Gastrocnemius medialis (tissue), 4 donors: ENCODE results near the gene ATXN1. TPM values are rescaled to one million over a fixed set of nuclear protein-coding genes. Genes with fewer than 3 reads are reported as not detected.

ENCODE experiments used
- ATAC-seq, 2 donors: fragments of 150-250 bp; one replicate each; pipeline ENCODE4 v1.9.1; 2016
- DNase-seq, 2 donors: peaks; one replicate each; pipeline ENCODE4 v3.0.0-alpha.2; 2019
- H3K27ac ChIP-seq, 4 donors: fragments of 200-600 bp; sonication (generic); 1 replicate in 1 of 4; 2 replicates in 3 of 4; pipeline ENCODE4 v1.5.1; 2016 to 2018; ENCODE audit warnings: mild to moderate bottlenecking in 2 of 4, moderate library complexity in 1 of 4
- H3K27me3 ChIP-seq, 3 donors: fragments of 200-600 bp; sonication (generic) in 2 of 3; 1 replicate in 1 of 3; 2 replicates in 2 of 3; pipeline versions ENCODE4 v1.5.1 to v1.6.0; 2016 to 2019; ENCODE audit warnings: mild to moderate bottlenecking in 1 of 3, moderate library complexity in 1 of 3
- H3K36me3 ChIP-seq, 2 donors: fragments of 200-600 bp; sonication (generic) in 1 of 2; one replicate each; pipeline ENCODE4 v1.5.1; 2017 to 2018
- H3K4me1 ChIP-seq, 2 donors: fragments of 200-600 bp; sonication (generic) in 1 of 2; one replicate each; pipeline ENCODE4 v1.5.1; 2016 to 2017; ENCODE audit warnings: mild to moderate bottlenecking in 2 of 2
- H3K4me3 ChIP-seq, 4 donors: fragments of 200-600 bp; sonication (generic) in 3 of 4; 1 replicate in 1 of 4; 2 replicates in 3 of 4; pipeline ENCODE4 v1.5.1; 2016 to 2019; ENCODE audit warnings: mild to moderate bottlenecking in 2 of 4
- H3K9me3 ChIP-seq, 3 donors: fragments of 200-600 bp; sonication (generic) in 2 of 3; 1 replicate in 1 of 3; 2 replicates in 2 of 3; pipeline ENCODE4 v1.5.1; 2016 to 2019
- CTCF ChIP-seq, 5 experiments: fragments of 450-650 bp in 3 of 5; fragments of 200-600 bp in 2 of 5; sonication (generic) in 2 of 5; IDR thresholded peaks in 4 of 5; conservative IDR thresholded peaks in 1 of 5; 1 replicate in 4 of 5; 2 replicates in 1 of 5; pipeline ENCODE4 v1.5.1; 2016 to 2019; ENCODE audit warnings: antibody characterized with exemption in 5 of 5, mild to moderate bottlenecking in 3 of 5, moderate library complexity in 3 of 5
- POLR2A ChIP-seq, 2 donors: fragments of 450-650 bp; IDR thresholded peaks; one replicate each; pipeline ENCODE4 v1.6.1; 2017; ENCODE audit warnings: antibody characterized with exemption in 2 of 2, mild to moderate bottlenecking in 2 of 2, moderate library complexity in 2 of 2
- in situ Hi-C, 4 donors: fragments of 200-750 bp; cut with MboI; loops; one replicate each; pipeline versions ENCODE4 v1.15.0 to v1.8.0; 2017; ENCODE audit warnings: low sequenced_read_pairs in 4 of 4
- intact Hi-C: fragments of 100-400 bp; cut with DNase I; formaldehyde crosslinking; loops from one replicate; pipeline ENCODE4 v1.15.1; 2023; ENCODE audit warnings: low total_unique reads
- total RNA-seq, 4 donors: library from RNA; depleted of rRNA; stranded (reverse); fragments of >200 nt; gene quantifications; one replicate each; pipeline versions ENCODE4 v1.1.0 to v1.2.3, GENCODE V29; 2016

The ATXN1 gene
- total RNA-seq, 4 donors from 2014 or later: 21.8 to 42.9 (median 33.1) TPM

DNA sequence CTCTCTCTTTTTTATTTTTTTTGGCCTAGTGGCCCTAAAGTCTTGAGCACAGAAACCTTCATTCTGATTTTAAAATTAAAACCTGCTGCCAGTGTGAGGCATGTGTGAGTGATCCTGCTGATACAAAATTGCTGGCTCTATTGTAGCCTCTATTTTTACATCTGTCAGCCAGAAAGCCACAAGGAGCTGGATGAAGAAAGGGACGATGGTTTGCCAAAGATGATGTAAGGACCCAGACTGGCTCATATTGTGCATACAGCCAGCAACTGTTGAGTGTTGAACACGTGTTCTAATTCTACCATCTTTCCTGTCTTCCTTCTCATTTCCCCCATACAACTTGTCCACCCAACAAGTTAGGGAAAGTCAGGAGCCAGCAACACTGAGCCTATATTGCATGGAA is 40.8 kb upstream of the ATXN1 start:
- H3K9me3 ChIP-seq: no peaks in the 10 kb centered on the region
- ATAC-seq (peak; percentile 94 to 97), DNase-seq (peak; percentile 55 to 70)
- H3K36me3 ChIP-seq: no peaks in the 10 kb centered on the region
- peak overlapping the region; percentile 69 to 79 (median 70) for H3K27ac ChIP-seq
- H3K4me1 ChIP-seq: peaks cover 22 to 25% of the 10 kb centered on the region in 2 donors
- intact Hi-C loops (loop anchor here (5.0 to 10.0 kb wide), 2 partner anchors 45 to 163 kb away; no protein-coding TSS in a partner anchor), in situ Hi-C loops (loop anchor here in 1 of 4 donors (25.0 kb wide), 1 partner anchor 160 kb away; no protein-coding TSS in a partner anchor)
- TF ChIP-seq CTCF (IDR thresholded peaks at IDR 0.05 in 4 of 5, conservative IDR thresholded peaks at IDR 0.05 in 1 of 5) (no peak), POLR2A (IDR thresholded peaks at IDR 0.05) (no peak)
- no peaks in the 10 kb centered on the region for H3K27me3 ChIP-seq
- H3K4me3 ChIP-seq: no peak overlapping the region

GRCh38 chr6:16800942-16801341 is 39.7 kb upstream of the ATXN1 start:
- no peaks in the 10 kb centered on the region for H3K27me3 ChIP-seq
- no peak for TF ChIP-seq POLR2A (IDR thresholded peaks at IDR 0.05)
- no peak for TF ChIP-seq CTCF (IDR thresholded peaks at IDR 0.05 in 4 of 5, conservative IDR thresholded peaks at IDR 0.05 in 1 of 5)
- no peak for DNase-seq
- H3K9me3 ChIP-seq: no peaks in the 10 kb centered on the region
- H3K4me3 ChIP-seq: no peak overlapping the region
- intact Hi-C loops: loop anchor here (5.0 to 10.0 kb wide), 2 partner anchors 46 to 164 kb away; no protein-coding TSS in a partner anchor
- in situ Hi-C loops: loop anchor here in 1 of 4 donors (25.0 kb wide), 1 partner anchor 161 kb away; no protein-coding TSS in a partner anchor
- peak in 1 of 2 donors; percentile 26 for ATAC-seq
- peak overlapping the region; percentile 69 to 79 (median 70) for H3K27ac ChIP-seq
- H3K36me3 ChIP-seq: no peaks in the 10 kb centered on the region
- H3K4me1 ChIP-seq: peaks cover 22 to 25% of the 10 kb centered on the region in 2 donors

DNA sequence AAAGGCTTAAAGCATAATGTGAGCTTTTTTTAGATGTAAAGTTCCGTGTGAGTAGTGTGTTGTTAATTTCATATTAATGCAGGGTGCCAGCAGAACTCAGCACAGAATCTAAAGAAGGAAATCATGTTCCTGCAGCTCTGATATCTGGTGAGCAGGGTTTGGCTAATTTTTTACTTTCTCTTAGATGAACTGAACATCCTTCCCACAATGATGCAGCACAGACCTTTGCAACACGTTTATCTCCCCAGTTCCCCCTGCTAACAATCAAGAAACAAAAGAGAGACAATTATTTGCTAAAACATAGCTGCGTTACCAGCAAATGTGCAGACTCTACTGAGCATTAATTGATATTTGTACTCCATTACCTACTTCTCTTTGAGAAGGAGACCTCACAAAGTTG is 39.1 kb upstream of the ATXN1 start:
- no peaks in the 10 kb centered on the region for H3K27me3 ChIP-seq
- ATAC-seq (no peak), DNase-seq (no peak)
- H3K27ac ChIP-seq: peak overlapping the region in 1 of 4 donors; percentile 69
- H3K36me3 ChIP-seq: no peaks in the 10 kb centered on the region
- in situ Hi-C loops: loop anchor here in 1 of 4 donors (25.0 kb wide), 1 partner anchor 162 kb away; no protein-coding TSS in a partner anchor
- no peak for TF ChIP-seq POLR2A (IDR thresholded peaks at IDR 0.05)
- TF ChIP-seq CTCF (IDR thresholded peaks at IDR 0.05 in 4 of 5, conservative IDR thresholded peaks at IDR 0.05 in 1 of 5): no peak
- no peak overlapping the region for H3K4me3 ChIP-seq
- intact Hi-C loops: loop anchor here (5.0 to 10.0 kb wide), 2 partner anchors 47 to 164 kb away; no protein-coding TSS in a partner anchor
- no peaks in the 10 kb centered on the region for H3K9me3 ChIP-seq
- H3K4me1 ChIP-seq: peaks cover 19 to 22% of the 10 kb centered on the region in 2 donors

- ATAC-seq: no peak
These were observed 38.3 kb upstream of the ATXN1 start for GRCh38 chr6:16799279-16800193.

More at GRCh38 chr6:16799279-16800193, 38.3 kb upstream of the ATXN1 start:
- in situ Hi-C loops (loop anchor here in 1 of 4 donors (25.0 kb wide), 1 partner anchor 163 kb away; no protein-coding TSS in a partner anchor), intact Hi-C loops (loop anchor here (5.0 to 10.0 kb wide), 2 partner anchors 48 to 165 kb away; no protein-coding TSS in a partner anchor)
- Histone ChIP-seq H3K27ac (no peak overlapping the region), H3K36me3 (no peaks in the 10 kb centered on the region), H3K9me3 (no peaks in the 10 kb centered on the region), H3K4me1 (peaks cover 15 to 22% of the 10 kb centered on the region in 2 donors), H3K4me3 (no peak overlapping the region), H3K27me3 (no peaks in the 10 kb centered on the region)
- no peak for TF ChIP-seq POLR2A (IDR thresholded peaks at IDR 0.05)
- TF ChIP-seq CTCF (IDR thresholded peaks at IDR 0.05 in 4 of 5, conservative IDR thresholded peaks at IDR 0.05 in 1 of 5): no peak
- DNase-seq: no peak
